Thymus (tissue), 11 donors: Measurements from ENCODE around the gene SYCE1. TPM values are rescaled to one million over a fixed set of nuclear protein-coding genes. Genes with fewer than 3 reads are reported as not detected.

Source experiments
- DNase-seq, 9 donors: peaks; one replicate each; pipeline ENCODE4 v3.0.0-alpha.2; 2013; ENCODE audit warnings: low spot score in 9 of 9, low read depth in 6 of 9, missing footprints in 1 of 9
- H3K27ac ChIP-seq, 2 donors: one replicate each; pipeline ENCODE4 v1.5.1; 2013; ENCODE audit warnings: control low read depth in 1 of 2, low read depth in 1 of 2, low read length in 1 of 2, mild to moderate bottlenecking in 1 of 2, moderate library complexity in 1 of 2
- H3K27me3 ChIP-seq, 2 donors: one replicate each; pipeline ENCODE4 v1.5.1; 2013; ENCODE audit warnings: low read length in 1 of 2; ENCODE audit not compliant: control insufficient read depth in 2 of 2, insufficient read depth in 1 of 2
- H3K36me3 ChIP-seq, 2 donors: one replicate each; pipeline ENCODE4 v1.5.1; 2013; ENCODE audit warnings: low read length in 1 of 2, mild to moderate bottlenecking in 1 of 2, moderate library complexity in 1 of 2; ENCODE audit not compliant: control insufficient read depth in 2 of 2, insufficient read depth in 2 of 2
- H3K4me1 ChIP-seq, 2 donors: one replicate each; pipeline ENCODE4 v1.5.1; 2013; ENCODE audit warnings: low read length in 2 of 2; ENCODE audit not compliant: control insufficient read depth in 2 of 2, insufficient read depth in 2 of 2
- H3K4me3 ChIP-seq, 2 donors: one replicate each; pipeline ENCODE4 v1.5.1; 2013; ENCODE audit warnings: low read length in 2 of 2, control low read depth in 1 of 2, mild to moderate bottlenecking in 1 of 2
- H3K9me3 ChIP-seq, 2 donors: one replicate each; pipeline ENCODE4 v1.5.1; 2013; ENCODE audit warnings: low read length in 1 of 2, mild to moderate bottlenecking in 1 of 2; ENCODE audit not compliant: control insufficient read depth in 2 of 2, insufficient read depth in 1 of 2
- WGBS: extraction: QIAGEN DNeasy Blood & Tissue Kit; methylation state at CpG from one replicate; pipeline ENCODE4 v1.1.7; 2013; 5-methylcytosine and 5-hydroxymethylcytosine counted together
- polyA plus RNA-seq: library from polyadenylated mRNA; stranded (reverse); fragments of 200-250 nt; gene quantifications from one replicate; pipeline ENCODE4 v1.2.3, GENCODE V29; 2013
- total RNA-seq: library from RNA; stranded (reverse); fragments of 120-200 nt; gene quantifications from one replicate; pipeline ENCODE4 v1.2.4, GENCODE V29; 2013
- donor health status: healthy.

Gene SYCE1
- total and polyA plus RNA-seq, 2 donors = 0.41 TPM; not detected in 1

DNA sequence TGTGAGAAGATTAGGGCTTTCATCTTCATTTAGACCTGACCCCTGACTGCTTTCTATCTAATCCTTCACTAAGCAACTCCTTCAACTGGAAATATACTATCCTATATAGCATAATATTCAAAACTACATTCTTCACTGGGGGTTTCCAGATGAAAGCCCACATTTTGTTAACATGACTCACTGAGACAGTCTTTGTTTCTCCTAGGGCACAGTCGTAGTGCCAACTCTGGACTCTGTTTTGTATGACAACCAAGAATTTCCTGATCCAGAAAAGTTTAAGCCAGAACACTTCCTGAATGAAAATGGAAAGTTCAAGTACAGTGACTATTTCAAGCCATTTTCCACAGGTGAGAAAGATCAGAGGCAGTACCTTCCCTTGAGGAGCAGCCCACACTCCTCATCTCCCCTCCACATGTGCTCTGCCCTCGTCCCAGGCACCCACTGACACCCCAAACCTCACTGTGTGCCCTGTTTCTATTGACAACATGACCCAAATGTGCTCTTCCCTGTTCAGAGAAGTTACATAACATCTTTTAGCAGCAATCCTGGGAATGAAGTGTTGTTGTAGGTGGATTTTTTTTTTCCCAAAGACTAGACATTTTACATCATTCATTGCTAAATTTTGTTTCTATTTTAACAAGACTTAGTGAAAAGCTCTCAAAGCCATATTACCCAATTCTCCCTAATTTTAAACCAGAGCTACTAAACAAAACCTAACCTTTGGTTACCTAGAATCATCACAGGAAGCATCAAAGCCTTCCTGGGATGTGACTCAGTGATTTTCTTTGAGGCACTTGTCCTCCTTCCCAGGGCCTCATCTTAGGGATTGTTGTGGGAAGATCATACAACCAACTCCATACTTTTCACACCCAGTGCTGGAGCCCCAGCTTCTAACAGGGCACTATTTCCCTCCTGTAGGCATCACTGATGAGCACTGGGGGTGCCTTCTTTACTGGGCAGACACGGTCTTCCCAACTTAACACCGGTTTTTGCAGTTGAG is 27.5 kb downstream of the SYCE1 start:
- no peak for DNase-seq
- WGBS = 75% methylated on average over 4 of the region's 4 CpGs

GRCh38 chr10:133536198-133536597 is 29.2 kb downstream of the SYCE1 start:
- Histone ChIP-seq H3K27me3 (no peaks in the 10 kb centered on the region), H3K27ac (no peak overlapping the region), H3K4me3 (no peak overlapping the region), H3K4me1 (no peaks in the 10 kb centered on the region), H3K9me3 (no peaks in the 10 kb centered on the region), H3K36me3 (no peaks in the 10 kb centered on the region)
- 78% methylated on average over 4 of the region's 4 CpGs for WGBS
- no peak for DNase-seq

More for the DNA sequence above, 27.5 kb downstream of the SYCE1 start:
- Histone ChIP-seq H3K4me1 (no peaks in the 10 kb centered on the region), H3K4me3 (no peak overlapping the region), H3K27ac (no peak overlapping the region), H3K27me3 (no peaks in the 10 kb centered on the region), H3K9me3 (no peaks in the 10 kb centered on the region), H3K36me3 (no peaks in the 10 kb centered on the region)

GRCh38 chr10:133534417-133534816 is 31.0 kb downstream of the SYCE1 start:
- Histone ChIP-seq H3K27ac (no peak overlapping the region), H3K9me3 (peaks cover 0 to 1% of the 10 kb centered on the region in 2 donors), H3K27me3 (peaks cover 15 to 16% of the 10 kb centered on the region in 2 donors), H3K4me3 (no peak overlapping the region), H3K4me1 (no peaks in the 10 kb centered on the region), H3K36me3 (no peaks in the 10 kb centered on the region)
- DNase-seq = no peak
- 96% methylated on average over 7 of the region's 7 CpGs for WGBS

GRCh38 chr10:133532871-133533270 is 32.5 kb downstream of the SYCE1 start:
- Histone ChIP-seq H3K27me3 (peaks cover 30 to 32% of the 10 kb centered on the region in 2 donors), H3K4me1 (no peaks in the 10 kb centered on the region), H3K27ac (no peak overlapping the region), H3K4me3 (no peak overlapping the region), H3K9me3 (peaks cover 0 to 1% of the 10 kb centered on the region in 2 donors), H3K36me3 (no peaks in the 10 kb centered on the region)
- DNase-seq = no peak
- 95% methylated on average over 7 of the region's 7 CpGs for WGBS

GRCh38 chr10:133530506-133530905 is 34.9 kb downstream of the SYCE1 start:
- 24% methylated on average over 9 of the region's 9 CpGs for WGBS

DNA sequence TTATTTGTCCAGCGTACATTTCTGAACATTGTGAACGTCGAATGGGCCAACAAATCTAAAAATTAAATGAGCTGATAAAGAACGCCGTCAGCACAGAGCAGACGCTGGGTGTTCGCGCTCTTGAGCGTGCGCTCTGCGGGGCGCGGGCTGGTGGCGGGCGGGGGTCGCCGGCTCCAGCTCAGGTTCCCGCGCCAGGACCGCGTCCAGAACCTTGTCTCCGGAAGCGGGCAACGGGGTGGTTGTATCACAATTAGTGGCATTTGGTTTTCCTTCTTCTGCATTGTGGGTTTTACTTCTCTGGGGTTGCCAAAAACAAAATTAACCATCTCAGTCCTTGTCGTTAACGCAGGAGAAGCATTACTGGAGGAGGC is 35.8 kb downstream of the SYCE1 start:
- peak in 1 of 9 donors; percentile 2 for DNase-seq
- H3K4me1 ChIP-seq = no peaks in the 10 kb centered on the region
- H3K9me3 ChIP-seq = peaks cover 0 to 1% of the 10 kb centered on the region in 2 donors
- WGBS = 4% methylated on average over 26 of the region's 26 CpGs
- H3K27ac ChIP-seq = no peak overlapping the region
- H3K27me3 ChIP-seq = peaks cover 42 to 49% of the 10 kb centered on the region in 2 donors
- no peak overlapping the region for H3K4me3 ChIP-seq
- no peaks in the 10 kb centered on the region for H3K36me3 ChIP-seq

More at GRCh38 chr10:133530506-133530905, 34.9 kb downstream of the SYCE1 start:
- DNase-seq = no peak
- H3K27me3 ChIP-seq = peaks cover 42 to 47% of the 10 kb centered on the region in 2 donors
- H3K27ac ChIP-seq = no peak overlapping the region
- no peaks in the 10 kb centered on the region for H3K36me3 ChIP-seq
- no peak overlapping the region for H3K4me3 ChIP-seq
- peaks cover 0 to 1% of the 10 kb centered on the region in 2 donors for H3K9me3 ChIP-seq
- no peaks in the 10 kb centered on the region for H3K4me1 ChIP-seq

DNA sequence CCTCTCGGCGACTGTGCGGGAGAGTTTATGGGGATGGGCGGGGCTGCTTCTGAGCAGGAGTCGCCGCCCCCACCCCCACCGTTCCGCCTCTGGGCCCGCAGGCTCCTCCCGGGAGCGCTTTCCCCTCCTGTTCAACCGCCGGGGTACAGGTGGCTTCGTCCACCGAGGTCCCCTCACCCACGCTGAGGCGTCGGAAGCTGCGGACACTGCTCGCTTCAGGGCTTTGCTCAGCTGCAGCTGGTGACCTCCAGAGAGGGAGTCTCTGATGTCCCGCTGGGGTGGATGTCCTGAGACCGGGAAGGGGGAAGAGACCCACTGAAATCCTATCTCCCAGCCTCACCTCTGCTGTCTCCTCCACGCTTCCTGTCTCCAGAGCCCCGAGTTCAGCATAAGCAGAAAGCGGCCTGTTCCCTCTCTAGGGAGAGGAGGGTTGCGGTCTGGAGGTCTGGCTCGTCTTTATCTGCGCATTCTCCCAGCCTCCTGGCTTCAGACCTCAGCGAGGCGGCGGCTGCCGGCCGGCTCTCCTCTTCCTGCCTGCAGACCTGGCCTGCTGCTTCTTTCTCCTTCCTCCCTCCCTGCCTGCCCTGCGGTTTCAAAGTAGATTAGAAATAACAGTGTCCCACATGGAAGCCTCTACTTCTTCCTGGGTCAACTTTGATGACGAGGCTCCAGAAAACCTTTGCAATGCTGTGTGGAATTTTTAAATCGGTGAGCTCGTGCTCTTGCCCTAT is 36.4 kb downstream of the SYCE1 start:
- no peaks in the 10 kb centered on the region for H3K36me3 ChIP-seq
- 3% methylated on average over 37 of the region's 37 CpGs for WGBS
- H3K4me3 ChIP-seq = no peak overlapping the region
- peaks cover 42 to 49% of the 10 kb centered on the region in 2 donors for H3K27me3 ChIP-seq
- DNase-seq = peak in 1 of 9 donors; percentile 6
- no peaks in the 10 kb centered on the region for H3K4me1 ChIP-seq
- H3K9me3 ChIP-seq = peaks cover 0 to 1% of the 10 kb centered on the region in 2 donors
- H3K27ac ChIP-seq = no peak overlapping the region

DNA sequence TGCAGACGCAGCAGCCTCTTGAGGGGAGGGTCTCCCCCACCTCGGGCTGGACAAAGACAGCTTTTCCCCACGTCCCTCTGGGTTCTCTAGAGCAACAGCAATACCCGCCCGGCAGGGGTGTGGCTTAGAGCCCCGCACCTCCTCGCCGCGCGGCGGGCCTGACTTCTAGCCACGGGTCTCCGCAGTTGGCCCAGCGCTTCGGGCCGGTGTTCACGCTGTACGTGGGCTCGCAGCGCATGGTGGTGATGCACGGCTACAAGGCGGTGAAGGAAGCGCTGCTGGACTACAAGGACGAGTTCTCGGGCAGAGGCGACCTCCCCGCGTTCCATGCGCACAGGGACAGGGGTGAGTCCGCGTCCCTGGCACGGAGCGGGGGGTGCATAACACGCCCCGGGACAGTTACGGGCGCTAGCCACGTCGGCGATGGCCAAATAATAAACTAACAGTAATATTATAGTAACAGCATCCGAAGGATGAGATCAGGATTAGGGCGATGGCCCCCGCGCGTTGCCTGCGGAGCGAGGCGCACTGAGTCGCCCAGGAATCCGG is 37.0 kb downstream of the SYCE1 start:
- DNase-seq = no peak
- Histone ChIP-seq H3K4me1 (no peaks in the 10 kb centered on the region), H3K27ac (no peak overlapping the region), H3K27me3 (peaks cover 42 to 49% of the 10 kb centered on the region in 2 donors), H3K36me3 (no peaks in the 10 kb centered on the region), H3K4me3 (peak overlapping the region in 1 of 2 donors; percentile 11), H3K9me3 (peaks cover 0 to 3% of the 10 kb centered on the region in 2 donors)
- 7% methylated on average over 50 of the region's 50 CpGs for WGBS
